ENCODE data around the gene ZNF385B.

GRCh38 chr2:179642462-179642861 lies 218.9 kb downstream of the ZNF385B start:
- TF ChIP-seq POLR2A (IDR thresholded peaks at IDR 0.05) = no peak
- TF ChIP-seq EP300 (IDR thresholded peaks at IDR 0.05) = no peak
- no peak for TF ChIP-seq CTCF (IDR thresholded peaks at IDR 0.05)

All from stomach (tissue), 4 donors.